ENCODE data around the gene SAMD4A.

SAMD4A gene

DNA sequence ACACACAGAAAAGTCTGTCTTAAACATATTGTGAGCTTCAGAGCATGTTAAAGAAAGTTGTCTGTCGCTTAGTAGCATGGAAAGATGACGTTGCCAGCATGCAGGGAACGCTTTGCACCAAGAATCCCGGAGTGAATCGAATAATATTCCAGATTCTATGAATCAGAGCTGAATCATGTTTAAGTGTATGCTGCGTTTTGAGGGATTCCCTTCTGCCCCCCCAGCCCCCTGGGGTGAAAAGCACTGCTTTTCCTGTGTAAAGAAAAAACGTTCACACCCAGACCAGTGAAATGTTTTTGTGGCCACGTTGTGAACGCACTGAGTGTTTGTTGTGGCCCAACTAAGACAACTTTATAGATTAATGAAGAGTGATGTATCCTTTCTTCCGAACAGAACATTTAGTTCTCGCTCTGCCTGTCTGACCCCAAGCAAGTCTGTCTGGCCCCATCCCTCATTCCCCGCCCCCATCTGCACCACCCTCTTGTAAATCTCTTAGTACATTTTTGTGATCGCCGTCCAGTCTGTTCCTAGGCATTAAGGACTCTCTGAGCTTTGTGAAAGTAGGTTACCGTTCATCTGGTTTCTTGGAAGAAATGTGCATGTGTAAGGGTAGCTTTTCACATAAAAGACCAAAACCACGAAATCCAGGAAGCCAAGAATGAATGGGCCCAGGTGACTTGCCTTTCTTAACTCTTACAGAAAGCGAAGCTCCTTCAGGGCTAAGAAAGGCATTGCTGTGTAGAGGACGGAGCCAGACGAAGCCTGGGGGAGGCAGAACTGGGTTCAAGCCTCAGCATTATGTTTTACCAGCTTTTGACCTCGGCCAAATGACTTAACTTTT, 103.0 kb downstream of the SAMD4A start:
- TF ChIP-seq, protein P1, sequence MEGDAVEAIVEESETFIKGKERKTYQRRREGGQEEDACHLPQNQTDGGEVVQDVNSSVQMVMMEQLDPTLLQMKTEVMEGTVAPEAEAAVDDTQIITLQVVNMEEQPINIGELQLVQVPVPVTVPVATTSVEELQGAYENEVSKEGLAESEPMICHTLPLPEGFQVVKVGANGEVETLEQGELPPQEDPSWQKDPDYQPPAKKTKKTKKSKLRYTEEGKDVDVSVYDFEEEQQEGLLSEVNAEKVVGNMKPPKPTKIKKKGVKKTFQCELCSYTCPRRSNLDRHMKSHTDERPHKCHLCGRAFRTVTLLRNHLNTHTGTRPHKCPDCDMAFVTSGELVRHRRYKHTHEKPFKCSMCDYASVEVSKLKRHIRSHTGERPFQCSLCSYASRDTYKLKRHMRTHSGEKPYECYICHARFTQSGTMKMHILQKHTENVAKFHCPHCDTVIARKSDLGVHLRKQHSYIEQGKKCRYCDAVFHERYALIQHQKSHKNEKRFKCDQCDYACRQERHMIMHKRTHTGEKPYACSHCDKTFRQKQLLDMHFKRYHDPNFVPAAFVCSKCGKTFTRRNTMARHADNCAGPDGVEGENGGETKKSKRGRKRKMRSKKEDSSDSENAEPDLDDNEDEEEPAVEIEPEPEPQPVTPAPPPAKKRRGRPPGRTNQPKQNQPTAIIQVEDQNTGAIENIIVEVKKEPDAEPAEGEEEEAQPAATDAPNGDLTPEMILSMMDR (IDR thresholded peaks at IDR 0.05; ENCODE audit: poor library complexity, severe bottlenecking) = no peak

DNA sequence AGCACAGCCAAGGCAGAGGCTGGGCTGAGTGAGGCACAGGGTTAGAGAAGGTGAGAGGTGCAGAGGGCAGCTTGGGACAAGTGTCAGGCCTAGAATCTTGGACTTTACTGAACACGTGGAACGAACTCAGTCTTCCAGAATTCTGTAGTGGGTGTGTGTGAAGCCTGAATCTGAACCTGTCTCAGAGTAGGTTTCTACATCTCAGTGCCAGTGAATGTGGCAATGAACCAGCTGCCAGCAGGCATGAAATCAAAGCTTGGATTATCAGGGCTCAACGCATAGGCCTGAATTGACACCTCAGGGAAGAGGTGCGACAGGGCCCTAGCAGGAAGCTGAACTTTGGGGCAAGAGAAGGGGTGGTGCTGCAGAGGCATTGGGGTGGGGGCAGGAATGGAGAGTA, 104.6 kb downstream of the SAMD4A start:
- DNase-seq (ENCODE audit: low spot score) (no peak), ATAC-seq (ENCODE audit: low read depth) (no peak)
- TF ChIP-seq, protein P1 (IDR thresholded peaks at IDR 0.05; ENCODE audit: poor library complexity, severe bottlenecking) = no peak
- Histone ChIP-seq H3K9me3 (ENCODE audit: severe bottlenecking) (no peaks in the 10 kb centered on the region), H3K36me3 (ENCODE audit: low read depth) (peaks cover 16% of the 10 kb centered on the region), H3K27me3 (ENCODE audit: insufficient read depth, poor library complexity, severe bottlenecking) (no peaks in the 10 kb centered on the region), H3K27ac (ENCODE audit: poor library complexity, severe bottlenecking) (peak overlapping the region; percentile 97), H3K4me1 (ENCODE audit: insufficient read depth, poor library complexity, severe bottlenecking) (peaks cover 47% of the 10 kb centered on the region), H3K4me3 (ENCODE audit: severe bottlenecking) (no peak overlapping the region)

More for the DNA sequence above, 103.0 kb downstream of the SAMD4A start:
- Histone ChIP-seq H3K27me3 (ENCODE audit: insufficient read depth, poor library complexity, severe bottlenecking) (no peaks in the 10 kb centered on the region), H3K36me3 (ENCODE audit: low read depth) (peaks cover 16% of the 10 kb centered on the region), H3K9me3 (ENCODE audit: severe bottlenecking) (no peaks in the 10 kb centered on the region), H3K4me3 (ENCODE audit: severe bottlenecking) (no peak overlapping the region), H3K4me1 (ENCODE audit: insufficient read depth, poor library complexity, severe bottlenecking) (peaks cover 47% of the 10 kb centered on the region), H3K27ac (ENCODE audit: poor library complexity, severe bottlenecking) (peak overlapping the region; percentile 97)
- ATAC-seq (ENCODE audit: low read depth) (peak; percentile 78), DNase-seq (ENCODE audit: low spot score) (peak; percentile 93)

DNA sequence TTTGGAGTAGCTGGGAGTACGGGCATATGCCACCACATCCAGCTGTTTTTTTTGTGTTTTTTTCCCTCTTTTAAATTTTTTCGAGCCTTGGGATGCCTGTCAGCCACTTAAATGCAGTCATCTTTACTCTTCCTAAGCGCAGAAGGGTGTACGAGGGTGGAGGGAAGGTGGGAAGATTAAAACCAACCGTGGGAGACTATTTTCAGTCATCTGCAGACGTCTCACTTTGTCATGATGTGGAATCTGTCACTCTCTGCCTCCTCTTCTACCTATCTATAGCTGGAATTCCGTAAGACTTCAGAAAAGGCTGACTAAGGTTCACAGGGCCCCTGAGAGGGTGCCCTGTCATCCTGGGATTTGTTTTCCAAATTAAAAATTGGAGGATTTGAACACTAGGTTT, 105.3 kb downstream of the SAMD4A start:
- TF ChIP-seq, protein P1 (IDR thresholded peaks at IDR 0.05; ENCODE audit: poor library complexity, severe bottlenecking) = no peak
- H3K27ac ChIP-seq (ENCODE audit: poor library complexity, severe bottlenecking) = peak overlapping the region; percentile 97
- DNase-seq (ENCODE audit: low spot score) (no peak), ATAC-seq (ENCODE audit: low read depth) (no peak)
- no peaks in the 10 kb centered on the region for H3K9me3 ChIP-seq (ENCODE audit: severe bottlenecking)
- no peak overlapping the region for H3K4me3 ChIP-seq (ENCODE audit: severe bottlenecking)
- peaks cover 16% of the 10 kb centered on the region for H3K36me3 ChIP-seq (ENCODE audit: low read depth)
- H3K4me1 ChIP-seq (ENCODE audit: insufficient read depth, poor library complexity, severe bottlenecking) = peaks cover 54% of the 10 kb centered on the region
- no peaks in the 10 kb centered on the region for H3K27me3 ChIP-seq (ENCODE audit: insufficient read depth, poor library complexity, severe bottlenecking)

DNA sequence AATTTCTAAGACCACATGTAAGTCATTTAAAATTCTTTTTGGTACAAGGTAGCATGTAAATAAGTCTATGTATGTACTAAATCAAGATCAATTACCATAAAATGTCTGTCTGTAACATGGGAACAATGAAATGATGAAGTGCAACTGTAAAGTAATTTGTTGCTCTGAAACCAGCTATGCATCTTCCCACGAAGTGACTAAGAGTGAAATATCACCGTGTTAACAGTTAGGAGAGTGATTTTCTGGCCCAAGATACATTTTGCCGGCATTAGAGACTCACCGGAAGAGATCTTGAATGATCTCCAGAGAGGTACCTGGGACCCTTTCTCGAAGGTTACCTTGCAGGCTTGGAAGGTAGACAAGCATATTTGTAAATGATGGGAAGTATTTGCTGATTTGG, 105.8 kb downstream of the SAMD4A start:
- Histone ChIP-seq H3K27me3 (ENCODE audit: insufficient read depth, poor library complexity, severe bottlenecking) (no peaks in the 10 kb centered on the region), H3K9me3 (ENCODE audit: severe bottlenecking) (no peaks in the 10 kb centered on the region), H3K27ac (ENCODE audit: poor library complexity, severe bottlenecking) (peak overlapping the region; percentile 97), H3K36me3 (ENCODE audit: low read depth) (peaks cover 16% of the 10 kb centered on the region), H3K4me1 (ENCODE audit: insufficient read depth, poor library complexity, severe bottlenecking) (peaks cover 57% of the 10 kb centered on the region), H3K4me3 (ENCODE audit: severe bottlenecking) (no peak overlapping the region)
- DNase-seq (ENCODE audit: low spot score) = no peak
- no peak for ATAC-seq (ENCODE audit: low read depth)
- TF ChIP-seq, protein P1 (IDR thresholded peaks at IDR 0.05; ENCODE audit: poor library complexity, severe bottlenecking) = no peak

All from RWPE2 (cell line).